ENCODE data around the gene PAM. TPM values are rescaled to one million over a fixed set of nuclear protein-coding genes. Genes with fewer than 3 reads are reported as not detected.

PAM gene
- total RNA-seq, 2 donors from 2014 or later, result 76.8 to 171 TPM

DNA sequence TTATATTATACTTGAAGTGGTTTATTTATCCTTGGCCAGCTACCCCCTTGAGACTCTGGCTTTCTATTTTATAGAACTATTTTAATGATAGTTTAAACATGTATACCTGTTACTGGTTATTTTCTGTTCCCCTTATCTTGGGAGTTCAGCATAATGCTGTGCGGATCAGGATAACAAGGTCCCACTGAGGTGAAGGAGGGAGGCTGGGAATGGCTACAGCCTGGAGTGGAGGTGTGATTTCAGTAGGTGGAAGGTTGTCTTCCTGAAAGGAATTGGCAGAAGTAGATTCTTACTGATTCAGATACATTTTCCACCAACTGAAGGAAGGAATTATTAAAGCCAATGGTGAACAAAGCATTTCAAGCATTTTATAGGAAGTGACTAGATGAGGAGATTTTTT lies 38.9 kb downstream of the PAM start:
- no peaks in the 10 kb centered on the region for H3K36me3 ChIP-seq
- H3K27ac ChIP-seq, result no peak overlapping the region
- WGBS, result 67% methylated on average over 1 of the region's 1 CpG
- no peaks in the 10 kb centered on the region for H3K4me1 ChIP-seq (replicated peaks)
- TF ChIP-seq, protein P1, sequence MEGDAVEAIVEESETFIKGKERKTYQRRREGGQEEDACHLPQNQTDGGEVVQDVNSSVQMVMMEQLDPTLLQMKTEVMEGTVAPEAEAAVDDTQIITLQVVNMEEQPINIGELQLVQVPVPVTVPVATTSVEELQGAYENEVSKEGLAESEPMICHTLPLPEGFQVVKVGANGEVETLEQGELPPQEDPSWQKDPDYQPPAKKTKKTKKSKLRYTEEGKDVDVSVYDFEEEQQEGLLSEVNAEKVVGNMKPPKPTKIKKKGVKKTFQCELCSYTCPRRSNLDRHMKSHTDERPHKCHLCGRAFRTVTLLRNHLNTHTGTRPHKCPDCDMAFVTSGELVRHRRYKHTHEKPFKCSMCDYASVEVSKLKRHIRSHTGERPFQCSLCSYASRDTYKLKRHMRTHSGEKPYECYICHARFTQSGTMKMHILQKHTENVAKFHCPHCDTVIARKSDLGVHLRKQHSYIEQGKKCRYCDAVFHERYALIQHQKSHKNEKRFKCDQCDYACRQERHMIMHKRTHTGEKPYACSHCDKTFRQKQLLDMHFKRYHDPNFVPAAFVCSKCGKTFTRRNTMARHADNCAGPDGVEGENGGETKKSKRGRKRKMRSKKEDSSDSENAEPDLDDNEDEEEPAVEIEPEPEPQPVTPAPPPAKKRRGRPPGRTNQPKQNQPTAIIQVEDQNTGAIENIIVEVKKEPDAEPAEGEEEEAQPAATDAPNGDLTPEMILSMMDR (IDR thresholded peaks at IDR 0.05), result no peak
- TF ChIP-seq POLR2A (IDR thresholded peaks at IDR 0.05), result no peak
- no peak for TF ChIP-seq POLR2AphosphoS5 (IDR thresholded peaks at IDR 0.05)
- no peak overlapping the region for H3K4me3 ChIP-seq
- intact Hi-C loops (cut with DNase I), result no loop called here
- H3K9me3 ChIP-seq, result no peaks in the 10 kb centered on the region
- H3K27me3 ChIP-seq (replicated peaks; ENCODE audit: insufficient read depth), result no peaks in the 10 kb centered on the region
- no peak for DNase-seq (ENCODE audit: low spot score)

DNA sequence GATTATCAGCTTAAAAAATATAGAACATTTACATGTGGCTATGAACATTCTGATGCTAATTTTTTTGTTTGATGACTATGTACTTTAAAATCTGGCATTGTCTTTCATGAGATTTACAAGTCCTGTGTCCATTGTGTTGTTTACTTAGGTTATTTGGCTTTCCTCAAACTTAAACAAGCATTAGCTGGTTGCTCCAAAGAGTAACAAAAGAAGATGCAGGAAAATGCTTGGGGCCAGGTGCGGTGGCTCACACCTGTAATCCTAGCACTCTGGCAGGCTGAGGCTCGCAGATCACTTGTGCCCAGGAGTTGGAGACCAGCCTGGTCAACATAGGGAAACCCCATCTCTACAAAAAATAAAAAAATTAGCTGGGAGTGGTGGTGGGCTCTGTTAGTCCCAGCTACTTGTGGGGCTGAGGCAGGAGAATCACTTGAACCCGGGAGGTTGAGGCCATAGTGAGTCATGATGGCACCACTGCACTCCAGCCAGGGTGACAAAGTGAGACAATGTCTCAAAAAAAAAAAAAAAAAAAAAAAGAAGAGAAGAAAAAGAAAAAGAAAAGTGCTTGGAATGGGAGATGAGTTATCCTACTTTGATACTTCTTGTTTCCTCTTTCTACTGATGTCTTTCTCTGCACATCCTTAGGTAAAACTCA lies 39.7 kb downstream of the PAM start:
- no peak for DNase-seq (ENCODE audit: low spot score)
- intact Hi-C loops (cut with DNase I), result no loop called here
- H3K4me1 ChIP-seq (replicated peaks), result no peaks in the 10 kb centered on the region
- 47% methylated on average over 3 of the region's 3 CpGs for WGBS
- TF ChIP-seq POLR2AphosphoS5 (IDR thresholded peaks at IDR 0.05) (peak; percentile 41), POLR2A (IDR thresholded peaks at IDR 0.05) (no peak)
- TF ChIP-seq, protein P1 (IDR thresholded peaks at IDR 0.05), result no peak
- H3K36me3 ChIP-seq, result no peaks in the 10 kb centered on the region
- no peaks in the 10 kb centered on the region for H3K27me3 ChIP-seq (replicated peaks; ENCODE audit: insufficient read depth)
- H3K9me3 ChIP-seq, result no peaks in the 10 kb centered on the region
- no peak overlapping the region for H3K27ac ChIP-seq
- no peak overlapping the region for H3K4me3 ChIP-seq

DNA sequence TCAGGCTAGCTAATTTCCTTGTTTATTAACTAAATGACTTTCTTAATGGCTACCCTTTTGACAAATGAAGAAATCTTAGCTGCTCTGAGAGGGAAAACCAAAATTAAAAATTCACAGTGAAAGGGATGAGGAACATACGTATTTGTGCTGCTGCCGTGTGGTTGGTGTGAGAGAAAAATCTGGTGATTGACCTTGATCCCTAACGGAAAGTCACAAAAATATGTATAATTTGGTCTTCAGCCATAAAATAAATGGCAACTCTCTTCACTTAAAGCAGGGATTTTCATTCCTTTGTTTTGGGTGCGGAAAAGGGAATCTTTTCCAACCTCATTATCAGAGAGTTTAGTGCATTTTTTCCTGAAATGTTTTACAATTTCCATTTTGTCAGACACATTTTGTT lies 40.4 kb downstream of the PAM start:
- WGBS, result 64% methylated on average over 4 of the region's 4 CpGs
- Histone ChIP-seq H3K9me3 (no peaks in the 10 kb centered on the region), H3K4me3 (no peak overlapping the region), H3K36me3 (no peaks in the 10 kb centered on the region), H3K27me3 (replicated peaks; ENCODE audit: insufficient read depth) (no peaks in the 10 kb centered on the region), H3K27ac (no peak overlapping the region), H3K4me1 (replicated peaks) (no peaks in the 10 kb centered on the region)
- intact Hi-C loops (cut with DNase I), result no loop called here
- no peak for TF ChIP-seq POLR2A (IDR thresholded peaks at IDR 0.05)
- TF ChIP-seq POLR2AphosphoS5 (IDR thresholded peaks at IDR 0.05), result no peak
- TF ChIP-seq, protein P1 (IDR thresholded peaks at IDR 0.05), result no peak
- DNase-seq (ENCODE audit: low spot score), result no peak

DNA sequence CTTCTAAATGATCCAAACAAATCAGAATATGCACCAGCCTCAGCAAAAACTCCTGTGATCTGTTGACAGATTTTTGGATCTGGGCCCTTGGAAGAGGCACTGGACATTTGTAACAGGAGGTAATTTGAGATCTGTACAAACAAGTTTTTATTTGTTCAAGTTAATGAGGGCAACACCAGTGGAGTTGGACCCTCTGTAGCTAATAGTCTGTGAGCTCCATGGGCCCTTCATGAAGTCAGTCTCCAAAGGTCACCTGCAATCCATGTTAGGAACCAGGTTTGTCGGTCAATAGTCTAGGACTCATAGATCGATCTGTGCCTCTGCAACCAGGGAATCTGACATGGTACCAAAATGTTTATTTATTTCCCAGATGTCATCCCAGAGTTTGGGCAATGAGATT lies 40.9 kb downstream of the PAM start:
- DNase-seq (ENCODE audit: low spot score), result no peak
- intact Hi-C loops (cut with DNase I), result no loop called here
- Histone ChIP-seq H3K9me3 (no peaks in the 10 kb centered on the region), H3K4me1 (replicated peaks) (no peaks in the 10 kb centered on the region), H3K27me3 (replicated peaks; ENCODE audit: insufficient read depth) (no peaks in the 10 kb centered on the region), H3K4me3 (no peak overlapping the region), H3K36me3 (no peaks in the 10 kb centered on the region), H3K27ac (no peak overlapping the region)
- 76% methylated on average over 2 of the region's 2 CpGs for WGBS
- TF ChIP-seq POLR2A (IDR thresholded peaks at IDR 0.05) (no peak), POLR2AphosphoS5 (IDR thresholded peaks at IDR 0.05) (no peak)
- TF ChIP-seq, protein P1 (IDR thresholded peaks at IDR 0.05), result no peak

DNA sequence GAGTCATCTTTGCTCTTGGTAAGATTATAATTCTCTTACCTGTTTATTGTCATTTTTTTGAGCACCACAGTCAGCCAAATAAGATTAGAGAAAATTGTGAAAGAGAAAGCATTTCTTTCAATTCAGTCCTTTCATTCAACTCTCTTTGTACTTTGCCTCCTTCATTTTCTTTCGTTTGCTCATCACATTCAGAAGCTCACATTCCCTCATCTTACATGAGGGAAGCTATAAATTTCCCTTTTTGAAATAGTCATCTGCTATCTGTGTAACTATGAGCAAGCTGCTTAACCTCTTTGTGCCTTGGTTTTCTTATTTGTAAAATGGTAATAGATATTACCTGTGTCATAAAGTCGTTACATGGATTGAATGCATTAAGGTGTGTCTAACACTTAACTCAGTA lies 41.4 kb downstream of the PAM start:
- no peak overlapping the region for H3K27ac ChIP-seq
- WGBS, result 86% methylated on average over 2 of the region's 2 CpGs
- intact Hi-C loops (cut with DNase I), result no loop called here
- TF ChIP-seq, protein P1 (IDR thresholded peaks at IDR 0.05), result no peak
- TF ChIP-seq POLR2A (IDR thresholded peaks at IDR 0.05), result no peak
- TF ChIP-seq POLR2AphosphoS5 (IDR thresholded peaks at IDR 0.05), result no peak
- H3K36me3 ChIP-seq, result no peaks in the 10 kb centered on the region
- no peak overlapping the region for H3K4me3 ChIP-seq
- H3K9me3 ChIP-seq, result no peaks in the 10 kb centered on the region
- H3K27me3 ChIP-seq (replicated peaks; ENCODE audit: insufficient read depth), result no peaks in the 10 kb centered on the region
- DNase-seq (ENCODE audit: low spot score), result no peak
- no peaks in the 10 kb centered on the region for H3K4me1 ChIP-seq (replicated peaks)

Data from prostate gland (tissue), 2 donors.